Nephron (organoid): ENCODE measurements around the gene FBXW12.

Experiments
- H3K27ac Mint-ChIP-seq, 3 experiments: 2 replicates each; pipeline ENCODE4 v1.8.0; 2020; ENCODE audit warnings: mixed read lengths in 3 of 3, mild to moderate bottlenecking in 2 of 3, moderate library complexity in 1 of 3
- H3K27me3 Mint-ChIP-seq: 2 replicates; pipeline ENCODE4 v1.8.0; 2021; ENCODE audit warnings: low read depth, mild to moderate bottlenecking, moderate library complexity, mixed read lengths
- H3K36me3 Mint-ChIP-seq: 2 replicates; pipeline ENCODE4 v1.8.0; 2020; ENCODE audit warnings: low read depth, mixed read lengths
- H3K4me1 Mint-ChIP-seq: 2 replicates; pipeline ENCODE4 v1.8.0; 2020; ENCODE audit warnings: mixed read lengths
- H3K4me3 Mint-ChIP-seq, 3 experiments: 2 replicates each; pipeline ENCODE4 v1.8.0; 2020; ENCODE audit warnings: mild to moderate bottlenecking in 3 of 3, mixed read lengths in 3 of 3, moderate library complexity in 2 of 3
- H3K9me3 Mint-ChIP-seq: 2 replicates; pipeline ENCODE4 v1.8.0; 2020; ENCODE audit warnings: mixed read lengths
- CTCF ChIP-seq, 3 experiments: fragments of 200-600 bp; sonication (generic); IDR thresholded peaks; one replicate each; pipeline ENCODE4 v1.5.0; 2021; ENCODE audit warnings: antibody characterized with exemption in 3 of 3; ENCODE audit not compliant: unreplicated experiment in 3 of 3

FBXW12 gene

GRCh38 chr3:48405971-48406370 lies 34.0 kb downstream of the FBXW12 start:
- H3K9me3 Mint-ChIP-seq = no peaks in the 10 kb centered on the region

GRCh38 chr3:48406443-48407431 lies 34.7 kb downstream of the FBXW12 start:
- H3K4me3 Mint-ChIP-seq = no peak overlapping the region
- no peak for TF ChIP-seq CTCF (IDR thresholded peaks at IDR 0.05; ENCODE audit: unreplicated experiment in 3 of 3)
- no peaks in the 10 kb centered on the region for H3K4me1 Mint-ChIP-seq
- H3K27ac Mint-ChIP-seq = no peak overlapping the region
- H3K36me3 Mint-ChIP-seq = peaks cover 37% of the 10 kb centered on the region
- no peaks in the 10 kb centered on the region for H3K27me3 Mint-ChIP-seq
- H3K9me3 Mint-ChIP-seq = no peaks in the 10 kb centered on the region

More at GRCh38 chr3:48405971-48406370, 34.0 kb downstream of the FBXW12 start:
- Mint-ChIP-seq H3K4me3 (no peak overlapping the region), H3K4me1 (no peaks in the 10 kb centered on the region), H3K27me3 (no peaks in the 10 kb centered on the region), H3K27ac (no peak overlapping the region), H3K36me3 (peaks cover 36% of the 10 kb centered on the region)
- TF ChIP-seq CTCF (IDR thresholded peaks at IDR 0.05; ENCODE audit: unreplicated experiment in 3 of 3) = no peak

DNA sequence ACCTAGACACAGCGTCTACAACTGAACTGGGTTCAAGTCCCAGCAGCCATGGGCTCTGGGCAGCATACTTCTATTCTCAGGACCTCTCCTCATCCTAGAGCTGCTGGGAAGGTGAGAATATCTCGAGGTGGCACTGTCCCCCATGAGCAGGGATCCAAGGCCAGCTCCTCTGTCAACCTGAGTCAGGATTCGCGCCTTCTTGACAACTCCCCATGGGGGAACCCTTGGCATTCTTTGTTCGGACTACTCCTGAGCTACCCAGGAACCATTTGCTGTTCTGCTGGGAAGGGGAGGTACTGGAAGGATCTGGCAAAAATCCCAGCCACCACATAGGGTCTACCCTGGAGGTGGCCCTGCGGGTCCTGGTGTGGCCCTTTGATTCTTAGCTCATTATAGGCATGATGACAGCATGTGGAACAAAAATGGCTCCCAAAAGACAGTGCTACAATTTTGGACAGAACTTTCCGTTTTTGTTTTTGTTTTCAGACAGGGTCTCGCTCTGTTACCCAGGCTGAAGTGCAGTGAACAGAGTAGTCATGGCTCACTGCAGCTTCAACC lies 35.6 kb downstream of the FBXW12 start:
- Mint-ChIP-seq H3K4me3 (no peak overlapping the region), H3K27ac (no peak overlapping the region), H3K4me1 (no peaks in the 10 kb centered on the region), H3K9me3 (no peaks in the 10 kb centered on the region), H3K36me3 (peaks cover 39% of the 10 kb centered on the region), H3K27me3 (no peaks in the 10 kb centered on the region)
- no peak for TF ChIP-seq CTCF (IDR thresholded peaks at IDR 0.05; ENCODE audit: unreplicated experiment in 3 of 3)

GRCh38 chr3:48408823-48409281 lies 36.8 kb downstream of the FBXW12 start:
- Mint-ChIP-seq H3K27ac (no peak overlapping the region), H3K36me3 (peaks cover 46% of the 10 kb centered on the region), H3K9me3 (no peaks in the 10 kb centered on the region), H3K4me3 (no peak overlapping the region), H3K4me1 (no peaks in the 10 kb centered on the region), H3K27me3 (no peaks in the 10 kb centered on the region)
- TF ChIP-seq CTCF (IDR thresholded peaks at IDR 0.05; ENCODE audit: unreplicated experiment in 3 of 3) = no peak

DNA sequence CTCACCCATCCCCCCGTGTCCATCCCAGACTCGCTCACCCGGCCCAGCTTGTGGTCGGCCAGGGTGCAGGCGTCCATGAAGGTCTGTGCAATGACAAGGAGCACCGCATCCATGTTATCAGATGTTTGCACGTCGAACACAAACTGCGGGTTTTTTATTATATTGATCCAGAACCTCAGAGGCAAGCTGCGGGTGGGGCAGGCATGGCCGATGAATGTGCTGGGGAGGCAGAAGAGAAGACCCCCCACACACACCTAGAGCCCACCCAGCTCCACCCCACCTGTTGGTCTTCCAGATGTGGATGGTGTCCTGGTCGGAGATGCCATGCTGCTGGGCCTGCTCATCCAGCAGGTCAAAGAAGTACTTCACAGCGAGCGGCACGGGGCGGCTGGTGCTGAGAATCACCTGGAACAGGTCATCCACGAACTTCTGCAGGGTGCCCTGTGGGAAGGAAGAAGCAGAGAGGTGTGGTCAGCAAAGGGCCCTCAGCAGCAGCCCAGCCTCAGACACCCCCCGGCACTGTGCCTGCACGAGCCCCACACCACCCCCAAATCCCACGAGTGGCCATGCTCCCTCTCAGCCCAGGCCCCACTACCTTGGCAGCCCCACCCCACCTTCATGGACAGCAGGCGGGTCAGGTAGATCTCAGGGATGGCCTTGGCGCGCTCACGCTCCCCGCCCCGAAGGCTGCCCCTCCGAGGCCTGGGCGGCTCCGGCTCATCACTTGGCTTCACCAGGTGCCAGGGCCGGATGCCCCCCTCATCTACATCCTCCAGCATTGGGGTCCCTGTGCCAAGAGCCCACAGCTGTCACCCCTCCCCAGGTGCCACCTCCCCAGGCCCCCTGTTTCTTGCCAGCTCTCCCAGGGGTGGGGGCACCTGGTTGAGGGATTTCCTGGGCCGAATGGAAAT lies 37.5 kb downstream of the FBXW12 start:
- H3K27ac Mint-ChIP-seq = no peak overlapping the region
- H3K4me3 Mint-ChIP-seq = no peak overlapping the region
- no peak for TF ChIP-seq CTCF (IDR thresholded peaks at IDR 0.05; ENCODE audit: unreplicated experiment in 3 of 3)
- H3K9me3 Mint-ChIP-seq = no peaks in the 10 kb centered on the region
- no peaks in the 10 kb centered on the region for H3K27me3 Mint-ChIP-seq
- H3K36me3 Mint-ChIP-seq = peaks cover 51% of the 10 kb centered on the region
- H3K4me1 Mint-ChIP-seq = no peaks in the 10 kb centered on the region
